ENCODE data around the gene TRIM41. TPM values are rescaled to one million over a fixed set of nuclear protein-coding genes. Genes with fewer than 3 reads are reported as not detected.

TRIM41 gene
- total and polyA plus RNA-seq, 9 of the 15 experiments (the other 6 are each of a cell fraction or from before 2014, with no cell fraction given), result 1.8 to 47.6 (median 20.9) TPM

GRCh38 chr5:181215997-181216989 lies 6.8 kb upstream of the TRIM41 start (continued):
- TF ChIP-seq ZBTB49 (CRISPR knock-in tag; IDR thresholded peaks at IDR 0.05; ENCODE audit: borderline replicate concordance) (no peak), JUND (IDR thresholded peaks at IDR 0.05; ENCODE audit: borderline replicate concordance, low read depth, low read length) (no peak), JUND (tag; IDR thresholded peaks at IDR 0.05; ENCODE audit: borderline replicate concordance, low read depth, low read length) (no peak), SREBF1 (IDR thresholded peaks at IDR 0.05; ENCODE audit: borderline replicate concordance, low read depth, low read length) (no peak), ELF4 (CRISPR knock-in tag; IDR thresholded peaks at IDR 0.05) (no peak), MEF2A (IDR thresholded peaks at IDR 0.05; ENCODE audit: control insufficient read depth, low read depth, low read length) (no peak), ZKSCAN8 (CRISPR knock-in tag; IDR thresholded peaks at IDR 0.05) (no peak), SMARCA5 (IDR thresholded peaks at IDR 0.05) (peak; percentile 97), SMARCC2 (IDR thresholded peaks at IDR 0.05; ENCODE audit: low read depth) (no peak), NR2C1 (IDR thresholded peaks at IDR 0.05) (peak; percentile 17; the same call in 1 of the 2 replicates), NR2C1 (tag; IDR thresholded peaks at IDR 0.05) (no peak), ZNF75A (CRISPR knock-in tag; IDR thresholded peaks at IDR 0.05) (no peak), ZNF696 (CRISPR knock-in tag; conservative IDR thresholded peaks at IDR 0.05) (no peak), CHD1 (IDR thresholded peaks at IDR 0.05; ENCODE audit: low read length) (peak; percentile 44), COPS2 (conservative IDR thresholded peaks at IDR 0.05) (no peak), LCOR (CRISPR knock-in tag; IDR thresholded peaks at IDR 0.05) (peak; percentile 63; the same call in 1 of the 2 replicates), SNIP1 (IDR thresholded peaks at IDR 0.05; ENCODE audit: low read depth) (no peak), SMAD3 (CRISPR knock-in tag; conservative IDR thresholded peaks at IDR 0.05) (no peak), ZNF511 (CRISPR knock-in tag; IDR thresholded peaks at IDR 0.05) (no peak), ZFP1 (CRISPR knock-in tag; IDR thresholded peaks at IDR 0.05) (no peak), NCOR1 (IDR thresholded peaks at IDR 0.05) (no peak), PTRF (tag; IDR thresholded peaks at IDR 0.05) (no peak), STAT5B (CRISPR knock-in tag; IDR thresholded peaks at IDR 0.05) (no peak), ZNF695 (CRISPR knock-in tag; IDR thresholded peaks at IDR 0.05) (no peak), IRF1 (CRISPR knock-in tag; IDR thresholded peaks at IDR 0.05; ENCODE audit: borderline replicate concordance) (no peak), SIX5 (IDR thresholded peaks at IDR 0.05; ENCODE audit: borderline replicate concordance in 1 of 2, insufficient read depth in 1 of 2, low read depth in 1 of 2, low read length in 2 of 2) (no peak), PCBP1 (IDR thresholded peaks at IDR 0.05; ENCODE audit: low read depth, low read length, poor library complexity, severe bottlenecking) (no peak)

Measured in K562 (cell line).